Aorta (tissue), 5 donors: ENCODE results near the gene DNPH1. TPM values are rescaled to one million over a fixed set of nuclear protein-coding genes. Genes with fewer than 3 reads are reported as not detected.

Source experiments
- ATAC-seq: fragments of 200-7000 bp; cut with Tn5 transposase; one replicate; pipeline ENCODE4 v1.9.1; 2022; ENCODE audit warnings: moderate library complexity; ENCODE audit not compliant: low FRiP score
- DNase-seq, 2 donors: peaks; one replicate each; pipeline ENCODE4 v3.0.0-alpha.2; 2020
- H3K27ac ChIP-seq, 2 donors: one replicate each; pipeline ENCODE4 v1.5.1; 2013; ENCODE audit warnings: low read length in 2 of 2, mild to moderate bottlenecking in 2 of 2, moderate library complexity in 2 of 2, control low read depth in 1 of 2, inconsistent platforms in 1 of 2, low read depth in 1 of 2
- H3K27me3 ChIP-seq, 2 donors: one replicate each; pipeline ENCODE4 v1.6.1; 2013; ENCODE audit warnings: control low read depth in 1 of 2, low read length in 1 of 2, mild to moderate bottlenecking in 1 of 2, moderate library complexity in 1 of 2; ENCODE audit not compliant: insufficient read depth in 2 of 2, control insufficient read depth in 1 of 2
- H3K36me3 ChIP-seq, 2 donors: one replicate each; pipeline ENCODE4 v1.6.1; 2013; ENCODE audit warnings: control low read depth in 1 of 2, low read length in 1 of 2, mild to moderate bottlenecking in 1 of 2; ENCODE audit not compliant: insufficient read depth in 2 of 2, control insufficient read depth in 1 of 2
- H3K4me1 ChIP-seq, 2 donors: one replicate each; pipeline ENCODE4 v1.6.1; 2013; ENCODE audit warnings: low read length in 2 of 2, control low read depth in 1 of 2, mild to moderate bottlenecking in 1 of 2, moderate library complexity in 1 of 2; ENCODE audit not compliant: insufficient read depth in 2 of 2, control insufficient read depth in 1 of 2
- H3K4me3 ChIP-seq, 2 donors: one replicate each; pipeline ENCODE4 v1.5.1; 2013; ENCODE audit warnings: low read length in 2 of 2, control low read depth in 1 of 2, mild to moderate bottlenecking in 1 of 2
- H3K9me3 ChIP-seq: one replicate; pipeline ENCODE4 v1.6.1; 2013; ENCODE audit warnings: mild to moderate bottlenecking, low read length; ENCODE audit not compliant: control insufficient read depth
- WGBS, 2 donors: extraction: QIAGEN DNeasy Blood & Tissue Kit; methylation state at CpG; one replicate each; pipeline ENCODE4 v1.1.7; 2013; 5-methylcytosine and 5-hydroxymethylcytosine counted together
- intact Hi-C, 2 donors: fragments of 100-400 bp; cut with DNase I; formaldehyde crosslinking; loops; one replicate each; pipeline versions ENCODE4 v1.14.2 to v1.15.0; 2022
- polyA plus RNA-seq, 2 donors: library from polyadenylated mRNA; stranded (reverse); fragments of 200-250 nt; gene quantifications; one replicate each; pipeline ENCODE4 v1.2.3, GENCODE V29; 2013
- total RNA-seq, 2 donors: library from RNA; stranded (reverse); fragmentation: NEBNext Ultra II Directional; extraction: Animal tissue kit (Norgen Biotek cat#: 25700); gene quantifications; one replicate each; pipeline ENCODE4 v1.2.1, GENCODE V29; 2021
- donor health status: healthy with polysubstance abuse.
- donor health status: Bipolar disorder and iron deficiency.
- donor health status: DM: no; HTN: no; CAD: no.
- donor health status: DM: no; HTN: no; CAD: no.
- donor health status: DM: yes; HTN: yes; CAD: no.

The DNPH1 gene
- total and polyA plus RNA-seq, 4 donors: 10.2 to 87.4 (median 27.4) TPM

DNA sequence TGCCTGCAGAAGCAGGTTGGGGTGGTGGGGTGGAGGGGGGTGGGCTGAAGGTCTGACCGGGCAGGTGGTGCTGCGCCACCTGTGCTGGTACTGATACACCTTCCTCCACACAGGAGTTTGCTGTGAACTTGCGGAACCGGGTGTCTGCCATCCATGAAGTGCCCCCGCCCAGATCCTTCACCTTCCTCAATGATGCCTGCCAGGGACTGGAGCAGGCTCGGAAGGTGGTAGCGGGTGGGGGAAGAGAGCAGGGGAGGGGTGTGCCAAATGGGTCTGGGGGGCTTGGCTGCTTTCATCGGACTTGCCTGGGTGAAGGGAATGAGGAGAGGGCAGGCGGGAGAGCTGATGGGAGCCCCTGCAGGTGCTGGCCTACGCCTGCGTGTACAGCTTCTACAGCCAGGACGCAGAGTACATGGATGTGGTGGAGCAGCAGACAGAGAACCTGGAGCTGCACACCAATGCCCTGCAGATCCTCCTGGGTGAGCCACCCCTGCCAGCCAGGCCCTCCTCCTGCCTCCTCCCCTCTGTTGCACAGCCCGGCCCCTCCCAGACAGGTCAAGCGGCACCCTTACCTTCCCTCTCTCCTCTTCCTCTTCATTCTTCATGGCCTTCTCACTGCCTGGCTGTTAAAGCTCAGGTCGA lies 6.7 kb downstream of the DNPH1 start:
- 92% methylated on average over 13 to 15 of the region's 15 CpGs for WGBS, 2 donors
- Histone ChIP-seq H3K27me3 (no peaks in the 10 kb centered on the region), H3K4me3 (no peak overlapping the region), H3K4me1 (no peaks in the 10 kb centered on the region), H3K27ac (no peak overlapping the region), H3K9me3 (no peaks in the 10 kb centered on the region), H3K36me3 (no peaks in the 10 kb centered on the region)
- ATAC-seq: no peak
- intact Hi-C loops: no loop called here
- DNase-seq: peak in 1 of 2 donors; percentile 47

DNA sequence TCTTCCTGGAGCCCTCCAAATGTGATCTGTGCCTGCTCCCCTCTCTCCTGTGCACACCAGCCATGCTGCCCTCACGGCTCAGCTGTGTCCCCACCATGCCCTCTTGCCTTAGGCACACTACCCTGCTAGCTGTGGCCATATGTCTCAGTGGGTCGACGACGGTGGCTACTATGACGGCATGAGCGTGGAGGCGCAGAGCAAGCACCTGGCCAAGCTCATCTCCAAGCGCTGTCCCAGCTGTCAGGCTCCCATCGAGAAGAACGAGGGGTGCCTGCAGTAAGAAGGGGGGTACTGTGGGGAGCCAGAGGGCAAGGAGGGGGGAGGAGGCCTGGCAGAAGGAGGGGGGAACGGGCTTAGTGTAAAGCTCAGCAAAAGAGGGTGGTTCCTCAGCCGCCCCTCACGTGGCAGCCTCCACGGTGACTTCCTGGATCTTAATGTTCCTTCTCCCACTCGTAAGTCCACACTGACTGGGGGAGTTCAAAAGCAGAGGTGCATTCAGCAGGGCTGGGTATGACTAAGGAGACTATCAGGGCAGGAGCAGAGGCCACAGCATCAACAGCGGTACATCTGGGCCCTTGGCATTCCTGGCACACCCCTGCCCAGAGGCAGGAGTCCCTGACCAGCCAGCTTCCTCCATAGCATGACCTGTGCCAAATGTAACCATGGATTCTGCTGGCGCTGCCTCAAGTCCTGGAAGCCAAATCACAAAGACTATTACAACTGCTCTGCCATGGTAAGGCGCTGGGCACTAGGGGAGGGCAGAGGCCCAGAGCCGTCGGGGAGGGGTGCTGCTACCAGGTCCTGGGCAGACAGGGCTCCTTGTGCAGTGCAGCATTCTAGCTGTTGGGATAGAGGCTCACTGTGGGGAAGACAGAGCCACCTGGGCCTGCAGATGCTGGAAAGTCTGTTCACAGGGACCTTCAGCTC lies 8.0 kb downstream of the DNPH1 start:
- H3K36me3 ChIP-seq: peaks cover 0 to 1% of the 10 kb centered on the region in 2 donors
- no peak overlapping the region for H3K27ac ChIP-seq
- H3K9me3 ChIP-seq: no peaks in the 10 kb centered on the region
- no peaks in the 10 kb centered on the region for H3K4me1 ChIP-seq
- 60 to 64% methylated on average over 20 of the region's 20 CpGs for WGBS, 2 donors
- intact Hi-C loops: no loop called here
- DNase-seq (peak in 1 of 2 donors; percentile 64), ATAC-seq (no peak)
- no peak overlapping the region for H3K4me3 ChIP-seq
- H3K27me3 ChIP-seq: no peaks in the 10 kb centered on the region

DNA sequence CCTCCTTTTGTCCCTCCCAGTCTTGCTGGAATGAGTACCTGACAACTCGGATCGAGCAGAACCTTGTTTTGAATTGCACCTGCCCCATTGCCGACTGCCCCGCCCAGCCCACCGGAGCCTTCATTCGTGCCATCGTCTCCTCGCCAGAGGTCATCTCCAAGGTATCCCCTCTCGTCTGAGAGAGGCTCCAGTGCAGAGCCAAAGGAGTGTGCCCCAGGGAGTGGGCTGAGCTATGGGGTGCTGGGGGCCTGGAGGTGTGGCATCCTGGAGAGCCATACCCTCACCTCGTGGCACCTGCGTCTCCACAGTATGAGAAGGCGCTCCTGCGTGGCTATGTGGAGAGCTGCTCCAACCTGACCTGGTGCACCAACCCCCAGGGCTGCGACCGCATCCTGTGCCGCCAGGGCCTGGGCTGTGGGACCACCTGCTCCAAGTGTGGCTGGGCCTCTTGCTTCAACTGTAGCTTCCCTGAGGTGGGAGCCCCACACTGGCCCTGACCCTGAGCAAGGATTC lies 8.8 kb downstream of the DNPH1 start:
- no peak for ATAC-seq
- no peak overlapping the region for H3K4me3 ChIP-seq
- intact Hi-C loops: no loop called here

DNA sequence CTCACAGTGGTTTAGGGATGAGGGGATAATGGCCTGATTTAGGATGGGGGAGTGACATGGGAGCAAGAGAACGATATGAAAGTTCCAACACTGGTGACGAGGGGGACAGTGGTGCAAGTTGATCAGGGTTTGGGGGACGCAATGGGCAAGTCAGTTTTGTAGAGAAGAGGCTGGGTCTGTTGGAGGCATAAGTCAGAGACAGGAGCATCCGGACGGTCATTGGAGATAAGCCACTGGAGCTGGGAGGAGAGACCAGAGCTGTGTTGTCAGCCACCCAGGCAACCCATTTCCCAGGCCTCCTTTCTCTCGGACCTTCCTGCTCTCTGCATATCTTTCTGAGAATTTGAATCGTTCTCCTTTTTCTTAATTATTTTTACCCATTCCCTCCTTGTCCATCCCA lies 9.5 kb downstream of the DNPH1 start:
- Histone ChIP-seq H3K27me3 (no peaks in the 10 kb centered on the region), H3K27ac (no peak overlapping the region), H3K4me3 (no peak overlapping the region), H3K36me3 (peaks cover 0 to 5% of the 10 kb centered on the region in 2 donors), H3K4me1 (no peaks in the 10 kb centered on the region), H3K9me3 (no peaks in the 10 kb centered on the region)
- intact Hi-C loops: no loop called here
- ATAC-seq (no peak), DNase-seq (no peak)
- WGBS, 2 donors: 90 to 93% methylated on average over 7 of the region's 7 CpGs

More for the DNA sequence above, 8.8 kb downstream of the DNPH1 start:
- peak in 1 of 2 donors; percentile 54 for DNase-seq
- Histone ChIP-seq H3K27me3 (no peaks in the 10 kb centered on the region), H3K27ac (no peak overlapping the region), H3K4me1 (no peaks in the 10 kb centered on the region), H3K9me3 (no peaks in the 10 kb centered on the region), H3K36me3 (peaks cover 0 to 5% of the 10 kb centered on the region in 2 donors)
- 90 to 92% methylated on average over 16 of the region's 16 CpGs for WGBS, 2 donors

DNA sequence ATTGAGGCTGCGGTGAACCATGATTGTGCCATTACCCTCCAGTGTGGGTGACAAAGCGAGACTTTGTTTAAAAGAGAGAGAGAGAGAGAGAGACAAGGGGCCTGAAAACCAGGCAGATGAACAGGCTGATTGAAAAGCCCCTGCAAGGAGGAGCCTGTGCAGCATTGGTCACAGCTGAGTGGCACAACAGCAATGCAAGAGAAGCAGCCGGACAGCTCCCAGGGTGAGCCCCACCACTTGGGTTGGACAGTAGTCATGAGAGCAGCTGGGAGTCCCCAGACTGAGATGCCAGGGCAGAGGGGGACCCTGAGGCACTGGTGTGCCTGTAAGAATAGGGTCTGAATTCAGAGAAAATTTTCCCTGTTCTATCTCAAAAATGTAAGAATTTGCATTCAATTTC lies 10.2 kb downstream of the DNPH1 start:
- peaks cover 0 to 5% of the 10 kb centered on the region in 2 donors for H3K36me3 ChIP-seq
- no peak for ATAC-seq
- H3K27ac ChIP-seq: no peak overlapping the region
- H3K4me3 ChIP-seq: no peak overlapping the region
- H3K27me3 ChIP-seq: no peaks in the 10 kb centered on the region
- WGBS, 2 donors: 97 to 98% methylated on average over 3 of the region's 3 CpGs
- H3K9me3 ChIP-seq: no peaks in the 10 kb centered on the region
- intact Hi-C loops: no loop called here
- H3K4me1 ChIP-seq: no peaks in the 10 kb centered on the region
- peak in 1 of 2 donors; percentile 26 for DNase-seq

DNA sequence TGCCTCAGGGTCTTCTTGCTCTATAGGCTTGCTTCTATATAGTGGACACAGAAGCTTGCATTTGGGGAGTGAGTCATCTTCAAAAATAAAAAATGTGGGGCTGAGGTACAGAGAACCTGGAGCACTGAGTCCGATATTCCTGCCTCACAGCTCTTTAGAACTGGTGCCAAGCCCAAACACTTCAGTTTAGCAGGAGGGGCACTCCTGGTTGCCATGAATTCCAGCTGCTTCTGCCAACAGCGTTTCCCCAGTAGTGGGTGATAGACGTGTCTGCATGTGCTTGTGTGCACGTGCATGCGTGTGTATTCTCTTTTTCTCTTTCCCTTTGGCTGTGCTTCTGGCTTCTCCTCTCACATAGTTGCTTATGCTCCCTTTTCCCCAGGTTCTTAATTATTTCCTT lies 11.9 kb downstream of the DNPH1 start:
- DNase-seq: peak in 1 of 2 donors; percentile 21
- no peaks in the 10 kb centered on the region for H3K27me3 ChIP-seq
- H3K9me3 ChIP-seq: no peaks in the 10 kb centered on the region
- WGBS, 2 donors: 76 to 79% methylated on average over 5 of the region's 5 CpGs
- H3K4me1 ChIP-seq: no peaks in the 10 kb centered on the region
- intact Hi-C loops: no loop called here
- ATAC-seq: no peak
- no peak overlapping the region for H3K4me3 ChIP-seq
- H3K27ac ChIP-seq: no peak overlapping the region
- H3K36me3 ChIP-seq: peaks cover 0 to 5% of the 10 kb centered on the region in 2 donors

DNA sequence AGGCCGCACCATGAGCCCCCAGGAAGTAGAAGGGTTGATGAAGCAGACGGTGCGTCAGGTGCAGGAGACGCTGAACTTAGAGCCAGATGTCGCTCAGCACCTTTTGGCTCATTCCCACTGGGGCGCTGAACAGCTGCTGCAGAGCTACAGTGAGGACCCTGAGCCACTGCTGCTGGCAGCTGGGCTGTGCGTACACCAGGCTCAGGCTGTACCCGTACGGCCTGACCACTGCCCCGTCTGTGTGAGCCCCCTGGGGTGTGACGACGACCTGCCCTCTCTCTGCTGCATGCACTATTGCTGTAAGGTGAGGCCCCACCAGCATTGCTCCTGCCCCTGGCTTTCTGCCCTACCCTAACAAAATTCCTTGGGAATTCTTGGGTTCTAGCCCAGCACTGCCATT lies 13.1 kb downstream of the DNPH1 start:
- Histone ChIP-seq H3K4me3 (no peak overlapping the region), H3K9me3 (no peaks in the 10 kb centered on the region), H3K36me3 (peaks cover 0 to 5% of the 10 kb centered on the region in 2 donors), H3K27me3 (no peaks in the 10 kb centered on the region), H3K4me1 (no peaks in the 10 kb centered on the region), H3K27ac (no peak overlapping the region)
- 85 to 86% methylated on average over 12 of the region's 12 CpGs for WGBS, 2 donors
- intact Hi-C loops: no loop called here
- ATAC-seq (peak; percentile 37), DNase-seq (peak in 1 of 2 donors; percentile 25)

DNA sequence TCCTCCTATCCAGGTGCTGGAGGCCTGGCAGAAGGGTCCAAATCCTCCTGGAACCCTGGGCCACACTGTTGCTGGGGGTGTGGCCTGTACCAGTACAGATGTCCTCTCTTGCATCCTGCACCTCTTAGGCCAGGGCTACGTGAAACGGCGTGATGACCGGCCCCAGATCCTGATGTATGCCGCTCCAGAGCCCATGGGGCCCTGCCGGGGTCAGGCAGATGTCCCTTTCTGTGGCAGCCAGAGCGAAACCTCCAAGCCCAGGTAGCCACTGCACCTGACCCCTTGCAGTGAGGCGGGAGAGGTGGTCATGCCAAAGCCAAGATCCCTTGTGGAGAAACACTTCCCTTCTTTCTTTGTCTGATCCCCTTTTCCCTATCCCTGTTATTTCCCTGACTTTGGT lies 14.2 kb downstream of the DNPH1 start:
- no peak for ATAC-seq
- Histone ChIP-seq H3K4me1 (no peaks in the 10 kb centered on the region), H3K4me3 (no peak overlapping the region), H3K36me3 (peaks cover 0 to 5% of the 10 kb centered on the region in 2 donors), H3K9me3 (no peaks in the 10 kb centered on the region), H3K27ac (no peak overlapping the region), H3K27me3 (no peaks in the 10 kb centered on the region)
- intact Hi-C loops: no loop called here
- peak in 1 of 2 donors; percentile 66 for DNase-seq
- WGBS, 2 donors: 95 to 96% methylated on average over 8 of the region's 8 CpGs
